Natural killer cell (primary cell): ENCODE results near the gene SH3TC1. TPM values are rescaled to one million over a fixed set of nuclear protein-coding genes. Genes with fewer than 3 reads are reported as not detected.

Experiments
- ATAC-seq, 3 donors: fragments of 150-1000 bp in 2 of 3; fragments of 200-7000 bp in 1 of 3; cut with Tn5 transposase; 1 replicate in 1 of 3; 2 replicates in 2 of 3; pipeline ENCODE4 v1.10.0; 2021; ENCODE audit warnings: mild to moderate bottlenecking in 2 of 3, moderate library complexity in 2 of 3
- DNase-seq, 2 donors: peaks; one replicate each; pipeline versions ENCODE4 v3.0.0 to v3.0.0-alpha.2; 2013 to 2021; ENCODE audit warnings: mixed read lengths in 1 of 2
- H3K27ac ChIP-seq: one replicate; pipeline ENCODE4 v1.5.1; 2013; ENCODE audit warnings: mild to moderate bottlenecking, low read length
- H3K27me3 ChIP-seq: one replicate; pipeline ENCODE4 v1.6.1; 2013; ENCODE audit warnings: low read length; ENCODE audit not compliant: control insufficient read depth, insufficient read depth
- H3K36me3 ChIP-seq: one replicate; pipeline ENCODE4 v1.6.1; 2013; ENCODE audit warnings: low read length; ENCODE audit not compliant: control insufficient read depth, insufficient read depth
- H3K4me1 ChIP-seq: one replicate; pipeline ENCODE4 v1.6.1; 2013; ENCODE audit warnings: low read length; ENCODE audit not compliant: control insufficient read depth, insufficient read depth
- H3K4me3 ChIP-seq: one replicate; pipeline ENCODE4 v1.5.1; 2013; ENCODE audit warnings: low read length
- H3K9me3 ChIP-seq: one replicate; pipeline ENCODE4 v1.6.1; 2013; ENCODE audit warnings: low read length; ENCODE audit not compliant: control insufficient read depth, insufficient read depth
- H3K27ac Mint-ChIP-seq, 2 donors: one replicate each; pipeline ENCODE4 v1.8.0; 2022; ENCODE audit warnings: mild to moderate bottlenecking in 2 of 2, mixed read lengths in 2 of 2, moderate library complexity in 1 of 2
- H3K27me3 Mint-ChIP-seq, 2 donors: one replicate each; pipeline ENCODE4 v1.8.0; 2022; ENCODE audit warnings: low read depth in 2 of 2, mixed read lengths in 2 of 2
- H3K36me3 Mint-ChIP-seq: one replicate; pipeline ENCODE4 v1.8.0; 2022; ENCODE audit warnings: mixed read lengths
- H3K4me1 Mint-ChIP-seq, 2 donors: one replicate each; pipeline ENCODE4 v1.8.0; 2022; ENCODE audit warnings: mixed read lengths in 2 of 2
- H3K4me3 Mint-ChIP-seq: one replicate; pipeline ENCODE4 v1.8.0; 2022; ENCODE audit warnings: mild to moderate bottlenecking, moderate library complexity, mixed read lengths
- H3K9me3 Mint-ChIP-seq, 2 donors: one replicate each; pipeline ENCODE4 v1.8.0; 2022; ENCODE audit warnings: mixed read lengths in 2 of 2
- WGBS: methylation state at CpG from one replicate; pipeline ENCODE4 v1.1.7; 2013; ENCODE audit warnings: missing lambda C conversion rate; ENCODE audit not compliant: insufficient coverage; 5-methylcytosine and 5-hydroxymethylcytosine counted together
- intact Hi-C: fragments of 100-400 bp; cut with micrococcal nuclease; formaldehyde crosslinking; loops from one replicate; pipeline ENCODE4 v1.14.2; 2022
- total RNA-seq, 4 donors: library from RNA; stranded (reverse); fragments of 120-200 nt in 1 of 4; gene quantifications; one replicate each; pipeline versions ENCODE4 v1.2.3 to v1.2.4, GENCODE V29; 2013 to 2022
- TF ChIP-seq, protein P1 (sequence below): fragments of 200-600 bp; IDR thresholded peaks from one replicate; pipeline ENCODE4 v1.8.0; 2022; ENCODE audit warnings: antibody characterized with exemption

The SH3TC1 gene
- total RNA-seq, 3 donors from 2014 or later (not counting 1 experiment from before 2014, with no cell fraction given) = 50.1 to 61.7 (median 54.9) TPM

DNA sequence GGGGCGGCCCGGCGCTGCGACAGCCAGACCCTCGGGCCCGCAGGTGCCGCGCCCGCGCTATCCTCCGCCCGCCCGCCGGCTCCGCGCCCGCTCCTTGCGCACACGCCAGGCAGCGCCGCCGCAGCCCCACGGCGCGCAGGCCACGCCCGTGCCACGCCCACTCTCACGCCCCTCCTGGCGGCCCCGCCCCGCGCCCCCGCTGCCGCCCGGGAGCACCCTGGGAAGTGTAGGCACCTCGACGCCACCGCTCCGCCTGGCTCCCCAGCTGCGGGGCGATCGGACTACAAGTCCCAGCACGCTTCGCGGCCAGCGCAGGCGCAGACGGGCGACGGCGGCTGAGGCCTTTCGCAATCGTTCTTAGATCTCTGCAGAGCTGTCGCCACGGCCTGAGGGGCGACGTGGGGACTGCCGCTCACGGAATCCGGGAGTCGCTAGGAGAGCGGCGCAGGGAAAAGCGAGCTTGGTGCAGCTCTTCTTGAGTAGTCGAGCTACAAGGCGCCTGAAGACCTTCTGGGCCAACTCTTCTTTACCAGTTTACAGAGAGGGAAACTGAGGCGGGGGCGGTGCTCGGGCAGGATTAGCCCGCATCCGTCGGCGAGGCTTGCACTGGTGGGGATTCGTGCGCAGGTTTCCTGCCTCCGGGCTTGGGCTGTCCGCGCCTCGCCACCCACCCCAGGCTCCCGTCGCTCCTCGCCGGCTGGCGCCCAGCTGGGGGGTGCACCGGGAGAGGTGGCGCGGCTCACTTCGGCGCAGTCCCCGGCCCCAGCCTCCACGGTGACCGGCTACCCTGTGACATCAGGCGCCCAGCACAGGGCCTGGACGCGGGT, 40.2 kb upstream of the SH3TC1 start, which contains the start of gene ABLIM2:
TSS of gene ABLIM2 (minus strand) at position 104 of the 827 bp plus-strand sequence. CDS start 124 bp downstream, outside the sequence.
- Mint-ChIP-seq H3K9me3 (no peaks in the 10 kb centered on the region), H3K4me3 (peak within 1 kb of the TSS; percentile 99), H3K27me3 (peaks cover 0 to 14% of the 10 kb centered on the region in 2 donors), H3K27ac (peak within 1 kb of the TSS; percentile 83 to 94), H3K4me1 (peaks cover 15 to 19% of the 10 kb centered on the region in 2 donors), H3K36me3 (no peaks in the 10 kb centered on the region)
- DNase-seq = peak; percentile 99
- Histone ChIP-seq H3K27me3 (peaks cover 12% of the 10 kb centered on the region), H3K36me3 (no peaks in the 10 kb centered on the region), H3K4me1 (peaks cover 24% of the 10 kb centered on the region), H3K4me3 (peak within 1 kb of the TSS; percentile 64), H3K27ac (no peak within 1 kb of the TSS), H3K9me3 (no peaks in the 10 kb centered on the region)
- TF ChIP-seq, protein P1, sequence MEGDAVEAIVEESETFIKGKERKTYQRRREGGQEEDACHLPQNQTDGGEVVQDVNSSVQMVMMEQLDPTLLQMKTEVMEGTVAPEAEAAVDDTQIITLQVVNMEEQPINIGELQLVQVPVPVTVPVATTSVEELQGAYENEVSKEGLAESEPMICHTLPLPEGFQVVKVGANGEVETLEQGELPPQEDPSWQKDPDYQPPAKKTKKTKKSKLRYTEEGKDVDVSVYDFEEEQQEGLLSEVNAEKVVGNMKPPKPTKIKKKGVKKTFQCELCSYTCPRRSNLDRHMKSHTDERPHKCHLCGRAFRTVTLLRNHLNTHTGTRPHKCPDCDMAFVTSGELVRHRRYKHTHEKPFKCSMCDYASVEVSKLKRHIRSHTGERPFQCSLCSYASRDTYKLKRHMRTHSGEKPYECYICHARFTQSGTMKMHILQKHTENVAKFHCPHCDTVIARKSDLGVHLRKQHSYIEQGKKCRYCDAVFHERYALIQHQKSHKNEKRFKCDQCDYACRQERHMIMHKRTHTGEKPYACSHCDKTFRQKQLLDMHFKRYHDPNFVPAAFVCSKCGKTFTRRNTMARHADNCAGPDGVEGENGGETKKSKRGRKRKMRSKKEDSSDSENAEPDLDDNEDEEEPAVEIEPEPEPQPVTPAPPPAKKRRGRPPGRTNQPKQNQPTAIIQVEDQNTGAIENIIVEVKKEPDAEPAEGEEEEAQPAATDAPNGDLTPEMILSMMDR = no peak
- WGBS = under 1% methylated on average over 96 of the region's 96 CpGs
- ATAC-seq = peak; percentile 99 to 100 (median 99)
- intact Hi-C loops = loop anchor here (1.0 to 2.0 kb wide), 2 partner anchors 40 to 250 kb away; partner anchors contain the start of gene SH3TC1

- H3K4me1 ChIP-seq = peaks cover 24% of the 10 kb centered on the region
- intact Hi-C loops = loop anchor here (2.0 kb wide), 1 partner anchor 39 kb away; the partner anchor contains the start of gene SH3TC1
- ATAC-seq (no peak), DNase-seq (no peak)
- Mint-ChIP-seq H3K9me3 (no peaks in the 10 kb centered on the region), H3K27ac (peak overlapping the region in 1 of 2 donors; percentile 94), H3K36me3 (no peaks in the 10 kb centered on the region), H3K4me1 (peaks cover 15 to 19% of the 10 kb centered on the region in 2 donors), H3K4me3 (peak overlapping the region; percentile 45), H3K27me3 (peaks cover 0 to 12% of the 10 kb centered on the region in 2 donors)
- WGBS = 42% methylated on average over 13 of the region's 13 CpGs
- peak overlapping the region; percentile 64 for H3K4me3 ChIP-seq
- peaks cover 12% of the 10 kb centered on the region for H3K27me3 ChIP-seq
- no peak overlapping the region for H3K27ac ChIP-seq
- H3K9me3 ChIP-seq = no peaks in the 10 kb centered on the region
- H3K36me3 ChIP-seq = no peaks in the 10 kb centered on the region
- TF ChIP-seq, protein P1 = no peak
Observed at GRCh38 chr4:8159537-8160232, 39.4 kb upstream of the SH3TC1 start.

GRCh38 chr4:8160233-8160560, 38.9 kb upstream of the SH3TC1 start:
- intact Hi-C loops = no loop called here
- 92% methylated on average over 4 of the region's 4 CpGs for WGBS

More at GRCh38 chr4:8160233-8160560, 38.9 kb upstream of the SH3TC1 start:
- Histone ChIP-seq H3K9me3 (no peaks in the 10 kb centered on the region), H3K4me3 (no peak overlapping the region), H3K4me1 (peaks cover 24% of the 10 kb centered on the region), H3K36me3 (no peaks in the 10 kb centered on the region), H3K27ac (no peak overlapping the region), H3K27me3 (peaks cover 12% of the 10 kb centered on the region)
- no peak overlapping the region for H3K4me3 Mint-ChIP-seq
- H3K27me3 Mint-ChIP-seq = peaks cover 0 to 11% of the 10 kb centered on the region in 2 donors
- ATAC-seq (no peak), DNase-seq (no peak)
- H3K27ac Mint-ChIP-seq = no peak overlapping the region
- peaks cover 15 to 19% of the 10 kb centered on the region in 2 donors for H3K4me1 Mint-ChIP-seq
- TF ChIP-seq, protein P1 = no peak
- H3K9me3 Mint-ChIP-seq = no peaks in the 10 kb centered on the region
- H3K36me3 Mint-ChIP-seq = no peaks in the 10 kb centered on the region
